Loucy (cell line): ENCODE data around the gene ABCB9.
"Not testable (repeated sequence)": the region's sequence is repeated elsewhere in the genome, so short reads cannot be mapped to it uniquely, and the experiment has no call there.

Experiments
- H2AFZ ChIP-seq: fragments of 200-600 bp; sonication (generic); 2 replicates; pipeline ENCODE4 v1.6.0; 2016; ENCODE audit warnings: antibody characterized with exemption, mild to moderate bottlenecking, low read length, moderate library complexity
- H3F3A ChIP-seq: fragments of 200-600 bp; 2 replicates; pipeline ENCODE4 v1.6.0; 2016; ENCODE audit warnings: antibody characterized with exemption, low read depth, mild to moderate bottlenecking
- H3K27me3 ChIP-seq: fragments of 200-600 bp; sonication (generic); 2 replicates; pipeline ENCODE4 v1.6.1; 2014; ENCODE audit warnings: low read length, mild to moderate bottlenecking; ENCODE audit not compliant: insufficient read depth, poor library complexity, severe bottlenecking
- H3K36me3 ChIP-seq: fragments of 200-600 bp; sonication (generic); 2 replicates; pipeline ENCODE4 v1.6.1; 2016; ENCODE audit warnings: low read length; ENCODE audit not compliant: insufficient read depth
- H3K4me1 ChIP-seq: fragments of 200-600 bp; sonication (generic); 2 replicates; pipeline ENCODE4 v1.5.1; 2014; ENCODE audit warnings: low read length, mild to moderate bottlenecking; ENCODE audit not compliant: insufficient read depth, poor library complexity, severe bottlenecking
- H3K4me2 ChIP-seq: fragments of 200-600 bp; sonication (generic); 2 replicates; pipeline ENCODE4 v1.6.0; 2014; ENCODE audit warnings: antibody characterized with exemption, low read length, low read depth, mild to moderate bottlenecking; ENCODE audit not compliant: poor library complexity, severe bottlenecking
- H3K4me3 ChIP-seq: fragments of 200-600 bp; sonication (generic); 2 replicates; pipeline ENCODE4 v1.5.1; 2014; ENCODE audit warnings: low read length, mild to moderate bottlenecking, mixed read lengths; ENCODE audit not compliant: poor library complexity, severe bottlenecking
- H3K79me2 ChIP-seq: fragments of 200-600 bp; sonication (generic); 2 replicates; pipeline ENCODE4 v1.6.1; 2014; ENCODE audit warnings: low read length; ENCODE audit not compliant: insufficient read depth
- H3K9ac ChIP-seq: fragments of 200-600 bp; sonication (generic); 2 replicates; pipeline ENCODE4 v1.6.0; 2014; ENCODE audit warnings: mild to moderate bottlenecking, low read depth, low read length, moderate library complexity; ENCODE audit not compliant: poor library complexity, severe bottlenecking
- H3K9me2 ChIP-seq: fragments of 200-600 bp; sonication (generic); replicated peaks from 2 replicates; pipeline ENCODE4 v1.6.1; 2016; ENCODE audit warnings: low read depth, low read length, mixed read lengths
- H3K9me3 ChIP-seq: fragments of 200-600 bp; sonication (generic); 2 replicates; pipeline ENCODE4 v1.6.1; 2014; ENCODE audit warnings: mild to moderate bottlenecking, antibody characterized with exemption, low read length, low read depth; ENCODE audit not compliant: insufficient read depth
- H4K20me1 ChIP-seq: fragments of 200-600 bp; sonication (generic); 2 replicates; pipeline ENCODE4 v1.6.0; 2014; ENCODE audit warnings: antibody characterized with exemption, low read length, mild to moderate bottlenecking; ENCODE audit not compliant: insufficient read depth, poor library complexity, severe bottlenecking
- CTCF ChIP-seq: fragments of 200-600 bp; sonication (generic); conservative IDR thresholded peaks from 2 replicates; pipeline ENCODE4 v1.5.1; 2014; ENCODE audit warnings: mild to moderate bottlenecking, antibody characterized with exemption, low read length
- EZH2phosphoT487 ChIP-seq: fragments of 200-600 bp; IDR thresholded peaks from 2 replicates; pipeline ENCODE4 v1.6.1; 2018; ENCODE audit warnings: antibody characterized with exemption, mild to moderate bottlenecking, moderate library complexity, borderline replicate concordance

ABCB9 gene

GRCh38 chr12:122908915-122909314, 57.3 kb downstream of the ABCB9 start:
- Histone ChIP-seq H3K79me2 (no peaks in the 10 kb centered on the region), H3K4me3 (no peak overlapping the region), H3K27me3 (no peaks in the 10 kb centered on the region), H3F3A (no peaks in the 10 kb centered on the region), H2AFZ (no peak overlapping the region), H3K9me3 (no peaks in the 10 kb centered on the region), H3K4me2 (no peak overlapping the region), H4K20me1 (no peaks in the 10 kb centered on the region), H3K9me2 (no peaks in the 10 kb centered on the region), H3K36me3 (no peaks in the 10 kb centered on the region), H3K4me1 (no peaks in the 10 kb centered on the region), H3K9ac (no peak overlapping the region)
- TF ChIP-seq CTCF = no peak
- no peak for TF ChIP-seq EZH2phosphoT487

GRCh38 chr12:122905258-122905657, 61.0 kb downstream of the ABCB9 start:
- not testable (repeated sequence) for H4K20me1 ChIP-seq, H3K9me2 ChIP-seq, H3K4me2 ChIP-seq, H3K36me3 ChIP-seq, H3F3A ChIP-seq, H3K4me1 ChIP-seq, H3K9me3 ChIP-seq, H2AFZ ChIP-seq, H3K4me3 ChIP-seq, H3K9ac ChIP-seq, H3K79me2 ChIP-seq, H3K27me3 ChIP-seq

GRCh38 chr12:122903693-122904034, 62.6 kb downstream of the ABCB9 start:
- Histone ChIP-seq H3K27me3 (no peaks in the 10 kb centered on the region), H3K4me2 (no peak overlapping the region), H3K9me2 (no peaks in the 10 kb centered on the region), H3K79me2 (no peaks in the 10 kb centered on the region), H3K4me3 (no peak overlapping the region), H3F3A (peaks cover 2% of the 10 kb centered on the region; the same call in 1 of the 2 replicates), H3K9ac (no peak overlapping the region), H4K20me1 (no peaks in the 10 kb centered on the region), H2AFZ (no peak overlapping the region), H3K36me3 (no peaks in the 10 kb centered on the region), H3K4me1 (peaks cover 9% of the 10 kb centered on the region), H3K9me3 (no peaks in the 10 kb centered on the region)
- TF ChIP-seq EZH2phosphoT487 (no peak), CTCF (no peak)

- Histone ChIP-seq H3K4me1 (peaks cover 14% of the 10 kb centered on the region), H3K9me2 (no peaks in the 10 kb centered on the region), H3K36me3 (no peaks in the 10 kb centered on the region), H3K79me2 (no peaks in the 10 kb centered on the region), H3K9ac (no peak overlapping the region), H3K4me3 (no peak overlapping the region), H4K20me1 (no peaks in the 10 kb centered on the region), H3F3A (peaks cover 7% of the 10 kb centered on the region), H3K27me3 (no peaks in the 10 kb centered on the region), H2AFZ (no peak overlapping the region), H3K9me3 (no peaks in the 10 kb centered on the region), H3K4me2 (no peak overlapping the region)
- no peak for TF ChIP-seq EZH2phosphoT487
- no peak for TF ChIP-seq CTCF
These were observed 63.2 kb downstream of the ABCB9 start for GRCh38 chr12:122902854-122903692.
